ENCODE results near the gene MEIS2.

- TF ChIP-seq POLR2AphosphoS5 (IDR thresholded peaks at IDR 0.05; ENCODE audit: low read depth) (peak; percentile 77), REST (IDR thresholded peaks at IDR 0.05; ENCODE audit: insufficient replicate concordance, low read depth) (no peak), GABPA (IDR thresholded peaks at IDR 0.05; ENCODE audit: low read depth) (no peak), SPI1 (IDR thresholded peaks at IDR 0.05; ENCODE audit: borderline replicate concordance, low read depth) (no peak)
- TF ChIP-seq, protein P1, sequence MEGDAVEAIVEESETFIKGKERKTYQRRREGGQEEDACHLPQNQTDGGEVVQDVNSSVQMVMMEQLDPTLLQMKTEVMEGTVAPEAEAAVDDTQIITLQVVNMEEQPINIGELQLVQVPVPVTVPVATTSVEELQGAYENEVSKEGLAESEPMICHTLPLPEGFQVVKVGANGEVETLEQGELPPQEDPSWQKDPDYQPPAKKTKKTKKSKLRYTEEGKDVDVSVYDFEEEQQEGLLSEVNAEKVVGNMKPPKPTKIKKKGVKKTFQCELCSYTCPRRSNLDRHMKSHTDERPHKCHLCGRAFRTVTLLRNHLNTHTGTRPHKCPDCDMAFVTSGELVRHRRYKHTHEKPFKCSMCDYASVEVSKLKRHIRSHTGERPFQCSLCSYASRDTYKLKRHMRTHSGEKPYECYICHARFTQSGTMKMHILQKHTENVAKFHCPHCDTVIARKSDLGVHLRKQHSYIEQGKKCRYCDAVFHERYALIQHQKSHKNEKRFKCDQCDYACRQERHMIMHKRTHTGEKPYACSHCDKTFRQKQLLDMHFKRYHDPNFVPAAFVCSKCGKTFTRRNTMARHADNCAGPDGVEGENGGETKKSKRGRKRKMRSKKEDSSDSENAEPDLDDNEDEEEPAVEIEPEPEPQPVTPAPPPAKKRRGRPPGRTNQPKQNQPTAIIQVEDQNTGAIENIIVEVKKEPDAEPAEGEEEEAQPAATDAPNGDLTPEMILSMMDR (IDR thresholded peaks at IDR 0.05; ENCODE audit: insufficient read depth, low read length), result no peak
These were observed at the start of gene MEIS2 for GRCh38 chr15:37100109-37100965.
